IMR-90 (cell line): Measurements from ENCODE around the gene GTPBP6. TPM values are rescaled to one million over a fixed set of nuclear protein-coding genes. Genes with fewer than 3 reads are reported as not detected.

Experiments
- ATAC-seq: fragments of 200-7000 bp; cut with Tn5 transposase; 2 replicates; pipeline ENCODE4 v1.9.1; 2020; ENCODE audit warnings: low read depth, mild to moderate bottlenecking, moderate library complexity
- BruUV-seq: library from RNA; stranded (reverse); fragments of 400-500 nt; replicated peaks from 2 replicates; lab custom pipeline; 2021; lab: Mats Ljungman, UMichigan
- CTCF ChIA-PET: fragments of 300-600 bp; formaldehyde crosslinking; extraction: SDS; loops from one replicate; lab custom pipeline; 2021; ENCODE audit warnings: antibody characterized with exemption; lab: Yijun Ruan, JAX
- POLR2A ChIA-PET: fragments of 300-600 bp; sonication (Branson Sonifier 250); formaldehyde crosslinking; loops from one replicate; lab custom pipeline; 2022; ENCODE audit warnings: antibody characterized with exemption; ENCODE audit not compliant: unreplicated experiment; lab: Charles Lee
- DNase-seq: peaks from one replicate; pipeline ENCODE4 v3.0.0; 2013
- H2AFZ ChIP-seq: replicated peaks from 2 replicates; pipeline ENCODE3; 2013; ENCODE audit warnings: low read length, mild to moderate bottlenecking; ENCODE audit not compliant: poor library complexity
- H2AK5ac ChIP-seq: 2 replicates; pipeline ENCODE4 v1.6.1; 2013; ENCODE audit warnings: low read depth, low read length, inconsistent platforms
- H2AK9ac ChIP-seq: replicated peaks from 2 replicates; pipeline ENCODE3; 2013; ENCODE audit warnings: mild to moderate bottlenecking, low read depth, low read length, moderate library complexity; ENCODE audit not compliant: poor library complexity
- H2BK120ac ChIP-seq: 2 replicates; pipeline ENCODE4 v1.6.1; 2013; ENCODE audit warnings: low read depth, low read length, inconsistent platforms
- H2BK15ac ChIP-seq: 3 replicates; pipeline ENCODE4 v1.6.1; 2013; ENCODE audit warnings: low read depth, low read length, inconsistent platforms
- H2BK20ac ChIP-seq: 2 replicates; pipeline ENCODE4 v1.6.1; 2013; ENCODE audit warnings: low read depth, mild to moderate bottlenecking, inconsistent platforms, low read length, moderate library complexity
- H2BK5ac ChIP-seq: 2 replicates; pipeline ENCODE4 v1.6.1; 2013; ENCODE audit warnings: mild to moderate bottlenecking, low read depth, low read length, inconsistent platforms; ENCODE audit not compliant: poor library complexity, severe bottlenecking
- H3K14ac ChIP-seq: replicated peaks from 2 replicates; pipeline ENCODE4 v1.6.1; 2013; ENCODE audit warnings: low read depth, low read length, inconsistent platforms
- H3K18ac ChIP-seq: 2 replicates; pipeline ENCODE4 v1.6.1; 2013; ENCODE audit warnings: low read depth, low read length, control low read depth
- H3K23ac ChIP-seq: 2 replicates; pipeline ENCODE4 v1.6.1; 2013; ENCODE audit warnings: low read depth, low read length, inconsistent platforms
- H3K27ac ChIP-seq: 2 replicates; pipeline ENCODE4 v1.5.1; 2013; ENCODE audit warnings: mild to moderate bottlenecking, control low read depth, low read length; ENCODE audit not compliant: insufficient read depth
- H3K27me3 ChIP-seq: 2 replicates; pipeline ENCODE4 v1.6.1; 2013; ENCODE audit warnings: low read length; ENCODE audit not compliant: control insufficient read depth, insufficient read depth
- H3K36me3 ChIP-seq: 2 replicates; pipeline ENCODE4 v1.6.1; 2013; ENCODE audit warnings: low read length, mixed read lengths; ENCODE audit not compliant: control insufficient read depth, insufficient read depth
- H3K4ac ChIP-seq: 2 replicates; pipeline ENCODE4 v1.6.1; 2013; ENCODE audit warnings: low read depth, low read length, inconsistent platforms
- H3K4me1 ChIP-seq: 2 replicates; pipeline ENCODE4 v1.6.1; 2013; ENCODE audit warnings: low read length, mixed read lengths; ENCODE audit not compliant: control insufficient read depth, insufficient read depth
- H3K4me2 ChIP-seq: 2 replicates; pipeline ENCODE4 v1.6.1; 2013; ENCODE audit warnings: low read depth, mild to moderate bottlenecking, control low read depth, low read length, moderate library complexity
- H3K4me3 ChIP-seq: 2 replicates; pipeline ENCODE4 v1.5.1; 2013; ENCODE audit warnings: low read depth, mild to moderate bottlenecking, control low read depth, low read length, moderate library complexity; ENCODE audit not compliant: insufficient read depth
- H3K56ac ChIP-seq: 2 replicates; pipeline ENCODE4 v1.6.1; 2013; ENCODE audit warnings: low read length, inconsistent platforms; ENCODE audit not compliant: insufficient read depth; ENCODE audit errors: extremely low read depth
- H3K79me1 ChIP-seq, 2 experiments: 2 replicates each; pipeline ENCODE4 v1.6.1; 2013; ENCODE audit warnings: low read length in 2 of 2, inconsistent platforms in 1 of 2, low read depth in 1 of 2
- H3K9ac ChIP-seq: 2 replicates; pipeline ENCODE4 v1.6.1; 2013; ENCODE audit warnings: low read depth, low read length, control low read depth
- H3K9me1 ChIP-seq: 2 replicates; pipeline ENCODE4 v1.6.1; 2013; ENCODE audit warnings: low read length, inconsistent platforms; ENCODE audit not compliant: insufficient read depth
- H3K9me3 ChIP-seq: 2 replicates; pipeline ENCODE4 v1.6.1; 2013; ENCODE audit warnings: low read length; ENCODE audit not compliant: control insufficient read depth, insufficient read depth
- H4K20me1 ChIP-seq: 2 replicates; pipeline ENCODE4 v1.6.1; 2013; ENCODE audit warnings: low read length, inconsistent platforms; ENCODE audit not compliant: insufficient read depth
- H4K5ac ChIP-seq: 2 replicates; pipeline ENCODE4 v1.6.1; 2013; ENCODE audit warnings: mild to moderate bottlenecking, low read depth, low read length, control low read depth
- H4K8ac ChIP-seq, 2 experiments: 2 replicates each; pipeline ENCODE4 v1.6.1; 2013; ENCODE audit warnings: low read depth in 2 of 2, low read length in 2 of 2, control low read depth in 1 of 2, inconsistent platforms in 1 of 2
- H4K91ac ChIP-seq: 2 replicates; pipeline ENCODE4 v1.6.1; 2013; ENCODE audit warnings: low read depth, low read length, inconsistent platforms; ENCODE audit not compliant: insufficient read depth
- BHLHE40 ChIP-seq: fragments of 150-350 bp; IDR thresholded peaks from 2 replicates; pipeline ENCODE4 v1.6.1; 2016; ENCODE audit warnings: mild to moderate bottlenecking, low read depth, low read length
- CEBPB ChIP-seq: IDR thresholded peaks from 2 replicates; pipeline ENCODE4 v1.6.1; 2012; ENCODE audit warnings: low read depth, low read length, improper control_type of control experiment
- CTCF ChIP-seq: conservative IDR thresholded peaks from 2 replicates; pipeline ENCODE4 v1.5.1; 2012; ENCODE audit warnings: mild to moderate bottlenecking, low read depth, low read length, improper control_type of control experiment
- ELK1 ChIP-seq: fragments of 150-350 bp; IDR thresholded peaks from 2 replicates; pipeline ENCODE4 v1.6.1; 2016; ENCODE audit warnings: low read depth, mild to moderate bottlenecking, low read length, moderate library complexity, borderline replicate concordance
- FOS ChIP-seq: fragments of 150-350 bp; IDR thresholded peaks from 2 replicates; pipeline ENCODE4 v1.6.1; 2016; ENCODE audit warnings: low read depth, low read length
- MAZ ChIP-seq: IDR thresholded peaks from 2 replicates; pipeline ENCODE4 v1.6.1; 2012; ENCODE audit warnings: low read depth, mild to moderate bottlenecking, low read length, improper control_type of control experiment, moderate library complexity, borderline replicate concordance
- NFE2L2 ChIP-seq: fragments of 150-350 bp; IDR thresholded peaks from 2 replicates; pipeline ENCODE4 v1.6.1; 2016; ENCODE audit warnings: low read depth, mild to moderate bottlenecking, low read length
- POLR2A ChIP-seq: IDR thresholded peaks from 2 replicates; pipeline ENCODE4 v1.6.1; 2012; ENCODE audit warnings: mild to moderate bottlenecking, low read depth, low read length
- RAD21 ChIP-seq: IDR thresholded peaks from 2 replicates; pipeline ENCODE4 v1.6.1; 2012; ENCODE audit warnings: low read length, improper control_type of control experiment
- RFX5 ChIP-seq: IDR thresholded peaks from 2 replicates; pipeline ENCODE4 v1.8.0; 2012; ENCODE audit warnings: low read depth, mild to moderate bottlenecking, low read length, moderate library complexity
- SMC3 ChIP-seq: fragments of 150-350 bp; IDR thresholded peaks from 2 replicates; pipeline ENCODE4 v1.6.1; 2016; ENCODE audit warnings: low read depth, mild to moderate bottlenecking, antibody characterized with exemption, low read length, moderate library complexity
- WGBS, 2 experiments: methylation state at CpG; one replicate each; pipeline versions ENCODE4 v1.1.5 to v1.1.7; 2013; ENCODE audit warnings: missing lambda C conversion rate in 2 of 2; ENCODE audit not compliant: insufficient read length in 1 of 2; ENCODE audit errors: extremely low coverage in 2 of 2; 5-methylcytosine and 5-hydroxymethylcytosine counted together
- dilution Hi-C: fragments of 300-500 bp; cut with HindIII; formaldehyde crosslinking; loops from one replicate; pipeline ENCODE4 v1.14.3; 2018; ENCODE audit warnings: low sequenced_read_pairs; ENCODE audit not compliant: unreplicated experiment
- in situ Hi-C: fragments of 300-500 bp; cut with MboI; formaldehyde crosslinking; loops from 3 replicates; pipeline ENCODE4 v1.14.3; 2019; ENCODE audit warnings: low sequenced_read_pairs, inconsistent platforms, mixed read lengths
- intact Hi-C: fragments of 100-400 bp; cut with micrococcal nuclease; formaldehyde crosslinking; loops from 2 replicates; pipeline ENCODE4 v1.10.0; 2022
- polyA plus RNA-seq, 3 experiments: library from polyadenylated mRNA; depleted of rRNA; stranded (reverse); fragments of >200 nt; gene quantifications; 2 replicates each; pipeline ENCODE4 v1.2.3, GENCODE V29; 2012; ENCODE audit warnings: low replicate concordance in 1 of 3
- total RNA-seq: library from RNA; depleted of rRNA; stranded (reverse); fragments of >200 nt; gene quantifications from 2 replicates; pipeline ENCODE4 v1.2.3, GENCODE V29; 2012

Gene GTPBP6
- total and polyA plus RNA-seq, 2 of the 4 experiments (the other 2 are of a cell fraction) = 24.0 to 31.6 TPM

- H2BK15ac ChIP-seq = no peak overlapping the region
- H2AFZ ChIP-seq = no peak overlapping the region
- no peak for DNase-seq
- POLR2A ChIA-PET = no interaction called here
- H3K9me3 ChIP-seq = no peaks in the 10 kb centered on the region
- no peak overlapping the region for H3K4me2 ChIP-seq
- peaks cover 0 to 7% of the 10 kb centered on the region in 2 experiments; a peak in 1 of 4 replicates for H3K79me1 ChIP-seq
- no peaks in the 10 kb centered on the region for H3K27me3 ChIP-seq
- WGBS, 2 experiments = no CpG with 5 or more reads among the region's 8 CpGs
- CTCF ChIA-PET = no interaction called here
- H2BK120ac ChIP-seq = no peak overlapping the region
- in situ Hi-C loops = no loop called here
- ATAC-seq = no peak
- H3K56ac ChIP-seq = no peak overlapping the region
- intact Hi-C loops = no loop called here
- no peak overlapping the region for H2BK5ac ChIP-seq
- H3K9ac ChIP-seq = no peak overlapping the region
- H3K4me3 ChIP-seq = no peak overlapping the region
- H3K36me3 ChIP-seq = peaks cover 49% of the 10 kb centered on the region
- dilution Hi-C loops = no loop called here
- no peak overlapping the region for H3K18ac ChIP-seq
- no peak overlapping the region for H2AK9ac ChIP-seq
- no peak overlapping the region for H3K14ac ChIP-seq
- BruUV-seq = no TSS peak
- no peaks in the 10 kb centered on the region; the same call in 1 of the 2 replicates for H3K9me1 ChIP-seq
- no peak overlapping the region for H4K8ac ChIP-seq
- no peak overlapping the region for H4K91ac ChIP-seq
- no peak overlapping the region for H3K4ac ChIP-seq
- no peak overlapping the region for H4K5ac ChIP-seq
- H3K23ac ChIP-seq = no peak overlapping the region
- no peak overlapping the region for H3K27ac ChIP-seq
- H2AK5ac ChIP-seq = no peak overlapping the region
- no peak overlapping the region for H2BK20ac ChIP-seq
- H4K20me1 ChIP-seq = no peaks in the 10 kb centered on the region
- TF ChIP-seq BHLHE40 (no peak), SMC3 (no peak), POLR2A (no peak), NFE2L2 (no peak), CTCF (no peak), RFX5 (no peak), ELK1 (no peak), MAZ (no peak), FOS (no peak), CEBPB (no peak), RAD21 (no peak)
- no peaks in the 10 kb centered on the region for H3K4me1 ChIP-seq
These were observed 5.0 kb downstream of the GTPBP6 start for GRCh38 chrX:313546-313945.
